ENCODE data around the gene KRT73. TPM values are rescaled to one million over a fixed set of nuclear protein-coding genes. Genes with fewer than 3 reads are reported as not detected.
A peak's percentile ranks its signal among the peaks of the same experiment; 100 is the strongest.

The KRT73 gene
- total RNA-seq, 2 donors from 2014 or later, result not detected

GRCh38 chr12:52646613-52647012, 28.3 kb upstream of the KRT73 start:
- DNase-seq, result peak; percentile 72
- Histone ChIP-seq H3K9me3 (ENCODE audit: control insufficient read depth, low read length) (no peaks in the 10 kb centered on the region), H3K9ac (ENCODE audit: extremely low read depth, low read length, poor library complexity, severe bottlenecking) (no peak overlapping the region), H3K36me3 (ENCODE audit: control insufficient read depth, insufficient read depth, low read length) (no peaks in the 10 kb centered on the region), H3K27me3 (ENCODE audit: control insufficient read depth, insufficient read depth, low read length, poor library complexity, severe bottlenecking) (peaks cover 28% of the 10 kb centered on the region), H3K4me1 (ENCODE audit: control insufficient read depth, insufficient read depth, low read length) (no peaks in the 10 kb centered on the region), H3K27ac (ENCODE audit: low read depth, low read length) (no peak overlapping the region), H3K4me3 (ENCODE audit: low read length) (no peak overlapping the region)
- H3K27ac Mint-ChIP-seq, result no peak overlapping the region
- H3K4me1 Mint-ChIP-seq, result no peaks in the 10 kb centered on the region
- no peak overlapping the region for H3K4me3 Mint-ChIP-seq
- TF ChIP-seq CTCF (conservative IDR thresholded peaks at IDR 0.05), result peak; percentile 49
- WGBS, 2 experiments (ENCODE audit: insufficient coverage in 1 of 2, insufficient read length in 1 of 2), result 87 to 91% methylated on average over 9 to 12 of the region's 12 CpGs
- H3K9me3 Mint-ChIP-seq, result no peaks in the 10 kb centered on the region
- peaks cover 38% of the 10 kb centered on the region for H3K27me3 Mint-ChIP-seq (ENCODE audit: insufficient read depth)
- H3K36me3 Mint-ChIP-seq (ENCODE audit: low read depth), result no peaks in the 10 kb centered on the region

DNA sequence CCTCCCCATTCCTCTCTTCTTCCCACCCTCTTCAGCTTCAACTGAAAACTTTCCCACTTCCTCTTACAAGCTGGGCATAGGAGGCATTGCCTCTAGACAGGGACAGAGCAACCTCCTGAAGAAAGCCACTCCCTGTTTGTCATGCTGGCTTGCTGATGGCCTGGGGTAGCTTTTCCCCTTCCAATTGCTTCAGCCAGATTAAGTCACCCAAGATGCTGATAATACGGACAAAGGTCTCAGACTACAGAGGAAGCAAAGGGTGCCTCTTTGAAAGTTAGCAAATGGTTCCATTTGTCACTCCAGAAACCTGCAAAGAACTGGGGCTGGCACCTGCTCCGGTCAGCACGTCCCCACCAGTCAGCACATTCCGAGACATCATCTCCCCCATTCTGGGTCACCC, 27.6 kb upstream of the KRT73 start:
- H3K9me3 ChIP-seq (ENCODE audit: control insufficient read depth, low read length), result no peaks in the 10 kb centered on the region
- H3K27me3 Mint-ChIP-seq (ENCODE audit: insufficient read depth), result peaks cover 40% of the 10 kb centered on the region
- H3K27ac Mint-ChIP-seq, result no peak overlapping the region
- DNase-seq, result peak; percentile 40
- no peaks in the 10 kb centered on the region for H3K36me3 ChIP-seq (ENCODE audit: control insufficient read depth, insufficient read depth, low read length)
- H3K4me1 Mint-ChIP-seq, result no peaks in the 10 kb centered on the region
- H3K9me3 Mint-ChIP-seq, result no peaks in the 10 kb centered on the region
- no peak overlapping the region for H3K4me3 Mint-ChIP-seq
- H3K27me3 ChIP-seq (ENCODE audit: control insufficient read depth, insufficient read depth, low read length, poor library complexity, severe bottlenecking), result peaks cover 28% of the 10 kb centered on the region
- no peaks in the 10 kb centered on the region for H3K4me1 ChIP-seq (ENCODE audit: control insufficient read depth, insufficient read depth, low read length)
- no peak overlapping the region for H3K27ac ChIP-seq (ENCODE audit: low read depth, low read length)
- 87 to 92% methylated on average over 3 to 4 of the region's 4 CpGs for WGBS, 2 experiments (ENCODE audit: insufficient coverage in 1 of 2, insufficient read length in 1 of 2)
- TF ChIP-seq CTCF (conservative IDR thresholded peaks at IDR 0.05), result no peak
- H3K4me3 ChIP-seq (ENCODE audit: low read length), result no peak overlapping the region
- H3K9ac ChIP-seq (ENCODE audit: extremely low read depth, low read length, poor library complexity, severe bottlenecking), result no peak overlapping the region
- no peaks in the 10 kb centered on the region for H3K36me3 Mint-ChIP-seq (ENCODE audit: low read depth)

DNA sequence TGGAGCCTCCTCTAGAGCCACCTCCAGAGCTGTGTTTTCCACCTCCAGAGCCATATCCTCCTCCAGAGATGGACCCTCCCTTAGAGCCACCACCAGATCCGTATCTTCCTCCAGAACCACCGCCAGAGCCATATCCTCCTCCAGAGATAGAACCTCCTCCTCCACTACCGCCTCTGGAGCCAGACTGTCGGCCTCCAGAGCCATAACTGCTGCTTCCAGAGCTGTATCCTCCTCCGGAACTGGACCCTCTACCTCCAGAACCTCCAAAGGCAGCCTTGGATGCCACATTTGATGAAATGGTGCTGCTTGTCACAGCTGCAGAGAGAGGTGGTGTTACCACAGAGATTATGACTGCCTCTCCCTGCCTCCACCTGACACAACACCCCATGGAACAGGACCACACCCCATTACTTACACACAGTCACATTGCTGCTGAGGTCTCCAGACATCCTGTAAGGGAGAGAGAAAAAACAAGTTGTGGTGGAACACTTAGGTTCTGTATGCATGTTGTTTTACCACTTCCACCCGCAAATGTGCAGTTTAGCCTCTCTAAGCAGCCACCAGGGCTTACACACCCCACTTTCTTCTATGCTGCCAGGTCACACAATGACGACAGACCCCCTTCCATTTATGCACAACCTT, 26.9 kb upstream of the KRT73 start:
- H3K36me3 Mint-ChIP-seq (ENCODE audit: low read depth), result no peaks in the 10 kb centered on the region
- H3K4me3 ChIP-seq (ENCODE audit: low read length), result no peak overlapping the region
- peaks cover 28% of the 10 kb centered on the region for H3K27me3 ChIP-seq (ENCODE audit: control insufficient read depth, insufficient read depth, low read length, poor library complexity, severe bottlenecking)
- no peak overlapping the region for H3K27ac ChIP-seq (ENCODE audit: low read depth, low read length)
- H3K4me1 Mint-ChIP-seq, result no peaks in the 10 kb centered on the region
- H3K27me3 Mint-ChIP-seq (ENCODE audit: insufficient read depth), result peaks cover 37% of the 10 kb centered on the region
- H3K9me3 Mint-ChIP-seq, result no peaks in the 10 kb centered on the region
- TF ChIP-seq CTCF (conservative IDR thresholded peaks at IDR 0.05), result no peak
- WGBS, 2 experiments (ENCODE audit: insufficient coverage in 1 of 2, insufficient read length in 1 of 2), result 88% methylated on average over 5 to 7 of the region's 7 CpGs
- no peaks in the 10 kb centered on the region for H3K36me3 ChIP-seq (ENCODE audit: control insufficient read depth, insufficient read depth, low read length)
- no peak overlapping the region for H3K27ac Mint-ChIP-seq
- no peaks in the 10 kb centered on the region for H3K9me3 ChIP-seq (ENCODE audit: control insufficient read depth, low read length)
- H3K4me3 Mint-ChIP-seq, result no peak overlapping the region
- DNase-seq, result peak; percentile 31
- H3K9ac ChIP-seq (ENCODE audit: extremely low read depth, low read length, poor library complexity, severe bottlenecking), result no peak overlapping the region
- no peaks in the 10 kb centered on the region for H3K4me1 ChIP-seq (ENCODE audit: control insufficient read depth, insufficient read depth, low read length)

All from endodermal cell (in vitro differentiated cells).